NB4 (cell line): ENCODE results near the gene KLHL21.

Experiments used
- DNase-seq: peaks from one replicate; pipeline ENCODE4 v3.0.0; 2010; ENCODE audit warnings: low read depth
- H3K4me3 ChIP-seq: one replicate; pipeline ENCODE4 v1.5.1; 2011; ENCODE audit warnings: mild to moderate bottlenecking, low read depth, low read length, moderate library complexity
- CTCF ChIP-seq: IDR thresholded peaks from one replicate; pipeline ENCODE4 v1.5.1; 2012; ENCODE audit warnings: low read depth, low read length
- MAX ChIP-seq: IDR thresholded peaks from 2 replicates; pipeline ENCODE4 v1.6.1; 2011; ENCODE audit warnings: low read depth, low read length
- MYC ChIP-seq: IDR thresholded peaks from 2 replicates; pipeline ENCODE4 v1.6.1; 2011; ENCODE audit warnings: low read depth, low read length
- POLR2A ChIP-seq: IDR thresholded peaks from 2 replicates; pipeline ENCODE4 v1.6.1; 2011; ENCODE audit warnings: mild to moderate bottlenecking; ENCODE audit not compliant: insufficient read length; ENCODE audit errors: extremely low read depth

KLHL21 gene

GRCh38 chr1:6591222-6591621 lies 11.4 kb downstream of the KLHL21 start:
- no peak overlapping the region for H3K4me3 ChIP-seq
- TF ChIP-seq MYC (no peak), POLR2A (no peak), MAX (no peak), CTCF (no peak)
- DNase-seq = no peak

GRCh38 chr1:6590046-6590445 lies 12.6 kb downstream of the KLHL21 start:
- no peak for DNase-seq
- no peak overlapping the region for H3K4me3 ChIP-seq
- TF ChIP-seq CTCF (no peak), POLR2A (no peak), MAX (no peak)

- DNase-seq = peak; percentile 39
- TF ChIP-seq CTCF = no peak
- TF ChIP-seq MYC = no peak
- TF ChIP-seq MAX = no peak
- no peak for TF ChIP-seq POLR2A
- no peak overlapping the region for H3K4me3 ChIP-seq
Observed at GRCh38 chr1:6588893-6589520, 13.7 kb downstream of the KLHL21 start.

- H3K4me3 ChIP-seq = no peak overlapping the region
- no peak for TF ChIP-seq MAX
- TF ChIP-seq CTCF = no peak
- no peak for TF ChIP-seq POLR2A
- no peak for DNase-seq
Observed at GRCh38 chr1:6588128-6588892, 14.4 kb downstream of the KLHL21 start.

- H3K4me3 ChIP-seq = no peak overlapping the region
- no peak for DNase-seq
- TF ChIP-seq CTCF = no peak
- TF ChIP-seq POLR2A = no peak
- no peak for TF ChIP-seq MYC
- TF ChIP-seq MAX = no peak
Observed at GRCh38 chr1:6587261-6588005, 15.2 kb downstream of the KLHL21 start.
